Mesenteric fat pad (tissue), 1 donor: Measurements from ENCODE around the gene MACF1. TPM values are rescaled to one million over a fixed set of nuclear protein-coding genes. Genes with fewer than 3 reads are reported as not detected.

Experiments used
- DNase-seq: peaks from one replicate; pipeline ENCODE4 v3.0.0-alpha.2; 2020; ENCODE audit warnings: low spot score
- total RNA-seq: library from RNA; stranded (reverse); fragmentation: NEBNext Ultra II Directional; extraction: Animal tissue kit (Norgen Biotek cat#: 25700); gene quantifications from one replicate; pipeline ENCODE4 v1.2.1, GENCODE V29; 2021
- donor health status: DM: yes; HTN: yes; CAD: no.

MACF1 gene
- total RNA-seq, 1 donor from 2014 or later: 386 TPM

GRCh38 chr1:39295901-39296300, 91.4 kb downstream of the MACF1 start:
- DNase-seq: no peak

- DNase-seq: no peak
Measured at GRCh38 chr1:39297551-39297950, 93.1 kb downstream of the MACF1 start.

DNA sequence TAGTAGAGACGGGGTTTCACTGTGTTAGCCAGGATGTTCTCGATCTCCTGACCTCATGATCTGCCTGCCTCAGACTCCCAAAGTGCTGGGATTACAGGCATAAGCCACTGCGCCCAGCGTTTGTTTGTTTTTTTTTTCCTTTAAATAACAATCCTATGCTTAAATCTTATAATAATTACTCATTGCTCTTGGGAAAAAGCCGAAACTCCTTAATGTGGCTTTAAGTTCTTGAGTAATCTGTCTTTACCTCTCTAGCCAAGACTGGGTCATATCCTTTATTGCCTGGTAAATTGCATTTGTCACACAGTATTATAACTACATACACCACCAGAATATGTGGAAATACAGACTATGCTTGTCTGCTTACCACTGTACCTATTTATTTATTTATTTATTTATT, 97.1 kb downstream of the MACF1 start:
- DNase-seq: no peak

DNA sequence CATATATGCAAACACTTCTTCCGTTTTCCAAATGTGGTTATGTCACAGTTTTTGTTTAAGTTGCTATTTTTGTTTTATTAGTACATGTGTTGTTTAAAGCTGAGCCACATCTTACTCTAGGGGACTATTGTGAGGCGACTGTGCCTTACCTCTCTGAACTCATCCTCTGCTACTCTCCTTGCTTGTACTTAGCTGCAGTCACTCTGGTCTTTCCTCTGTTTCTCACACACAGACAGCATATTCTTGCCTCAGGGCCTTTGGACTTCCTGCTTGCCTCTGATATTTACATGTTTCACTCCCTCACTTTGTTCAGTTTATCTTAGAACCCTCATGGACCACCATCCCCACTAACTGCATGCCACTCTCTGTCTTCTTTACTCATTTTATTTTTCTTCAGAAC, 101.1 kb downstream of the MACF1 start:
- DNase-seq: no peak

DNA sequence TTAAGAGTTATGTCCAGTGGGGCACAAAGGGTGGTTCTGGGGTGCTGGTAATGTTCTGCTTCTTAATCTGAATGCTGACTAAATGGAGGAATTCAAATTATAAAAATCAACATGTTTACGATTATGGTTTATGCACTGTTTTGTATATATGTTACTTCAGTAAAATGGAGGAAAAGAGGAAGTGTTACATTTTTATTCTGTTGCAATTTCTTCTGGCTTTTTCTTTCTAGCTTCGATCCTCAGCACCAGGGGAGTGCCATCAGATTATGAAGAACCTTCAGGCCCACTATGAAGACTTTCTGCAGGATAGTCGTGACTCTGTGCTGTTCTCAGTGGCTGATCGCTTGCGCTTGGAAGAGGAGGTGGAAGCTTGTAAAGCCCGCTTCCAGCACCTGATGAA, 105.5 kb downstream of the MACF1 start:
- DNase-seq: no peak

DNA sequence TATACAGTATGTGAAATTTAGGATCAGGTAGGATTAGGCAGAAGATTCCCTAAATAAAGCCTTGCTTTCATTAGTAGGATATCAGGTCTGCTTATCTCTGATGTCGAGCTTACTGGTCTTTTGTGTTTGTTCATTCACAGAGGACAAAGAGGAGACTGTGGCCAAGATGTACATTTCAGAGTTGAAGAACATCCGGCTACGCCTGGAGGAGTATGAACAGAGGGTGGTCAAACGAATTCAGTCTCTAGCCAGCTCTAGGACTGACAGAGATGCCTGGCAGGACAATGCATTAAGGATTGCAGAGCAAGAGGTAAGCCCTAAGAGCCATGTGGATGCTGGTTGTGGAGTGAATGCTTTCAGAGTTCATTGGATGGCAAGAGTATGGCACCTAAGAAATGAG, 106.2 kb downstream of the MACF1 start:
- no peak for DNase-seq

- no peak for DNase-seq
Measured at GRCh38 chr1:39317111-39317510, 112.6 kb downstream of the MACF1 start.

DNA sequence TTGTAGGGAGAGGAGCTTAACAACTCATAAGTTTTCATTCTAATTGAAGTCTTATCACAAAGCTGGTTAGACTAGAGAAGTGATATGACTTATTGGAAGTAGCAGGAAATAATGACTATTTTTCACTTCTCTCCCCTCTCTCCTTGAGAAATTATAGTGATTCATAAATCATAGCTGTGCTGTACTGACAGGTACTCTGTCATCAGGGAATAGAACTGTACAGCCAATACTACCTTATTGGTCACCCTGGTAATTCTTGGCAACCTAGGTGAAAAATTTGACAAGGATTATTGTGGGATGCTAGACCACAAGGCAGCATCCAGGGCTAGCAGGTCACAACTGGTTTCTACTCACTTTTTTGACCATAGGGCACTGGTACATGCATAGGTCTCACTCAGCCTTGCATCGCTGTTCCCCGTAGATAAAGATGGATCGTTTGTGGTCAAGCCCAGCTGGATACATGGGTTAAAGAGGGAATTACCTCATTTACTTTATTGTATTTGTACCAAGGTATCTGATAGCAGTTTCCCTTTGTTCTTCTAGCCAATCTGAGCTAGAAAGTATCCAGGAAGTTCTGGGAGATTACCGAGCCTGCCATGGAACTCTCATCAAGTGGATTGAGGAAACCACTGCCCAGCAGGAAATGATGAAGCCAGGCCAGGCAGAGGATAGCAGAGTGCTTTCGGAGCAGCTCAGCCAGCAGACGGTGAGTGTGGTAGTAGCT, 113.6 kb downstream of the MACF1 start:
- DNase-seq: no peak

DNA sequence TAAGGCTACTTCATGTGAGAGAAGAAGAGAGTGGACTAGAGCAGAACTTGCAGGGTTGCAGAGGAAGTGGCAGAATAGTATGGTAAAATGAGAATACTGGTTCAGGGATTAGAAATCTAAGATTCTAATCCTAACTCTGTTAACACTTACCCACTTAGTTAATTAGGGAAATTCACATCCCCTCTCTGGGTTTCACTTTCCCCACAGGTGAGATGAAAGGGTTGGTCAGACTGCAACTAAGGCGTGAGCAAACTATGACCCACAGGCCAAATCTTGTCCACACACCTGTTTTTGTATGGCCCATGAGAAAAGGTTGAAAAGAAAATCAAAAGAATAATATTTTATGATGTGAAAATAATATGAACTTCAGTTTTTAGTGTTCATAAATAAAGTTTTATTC, 117.5 kb downstream of the MACF1 start:
- DNase-seq: no peak

DNA sequence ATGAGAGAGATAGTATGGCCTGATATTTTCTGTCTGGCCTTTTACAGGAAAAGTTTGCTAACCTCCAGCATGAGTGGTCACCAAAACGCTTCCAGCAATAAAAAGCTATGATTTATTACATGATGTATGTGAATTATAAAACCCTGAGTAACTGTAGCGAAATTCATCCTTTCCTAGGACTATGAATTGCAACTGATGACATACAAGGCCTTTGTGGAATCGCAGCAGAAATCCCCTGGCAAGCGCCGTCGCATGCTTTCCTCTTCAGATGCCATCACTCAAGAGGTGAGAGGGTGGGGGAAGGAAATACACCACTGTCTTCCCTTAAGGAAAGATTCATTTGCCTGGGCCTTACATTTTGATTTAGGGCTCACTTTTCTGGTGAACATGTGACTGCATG, 117.9 kb downstream of the MACF1 start:
- DNase-seq: no peak

GRCh38 chr1:39324888-39325287, 120.4 kb downstream of the MACF1 start:
- DNase-seq: no peak

- no peak for DNase-seq
Measured at GRCh38 chr1:39326836-39327235, 122.3 kb downstream of the MACF1 start.

GRCh38 chr1:39328095-39328494, 123.6 kb downstream of the MACF1 start:
- DNase-seq: no peak

- DNase-seq: no peak
Measured at GRCh38 chr1:39328586-39329121, 124.2 kb downstream of the MACF1 start.

DNA sequence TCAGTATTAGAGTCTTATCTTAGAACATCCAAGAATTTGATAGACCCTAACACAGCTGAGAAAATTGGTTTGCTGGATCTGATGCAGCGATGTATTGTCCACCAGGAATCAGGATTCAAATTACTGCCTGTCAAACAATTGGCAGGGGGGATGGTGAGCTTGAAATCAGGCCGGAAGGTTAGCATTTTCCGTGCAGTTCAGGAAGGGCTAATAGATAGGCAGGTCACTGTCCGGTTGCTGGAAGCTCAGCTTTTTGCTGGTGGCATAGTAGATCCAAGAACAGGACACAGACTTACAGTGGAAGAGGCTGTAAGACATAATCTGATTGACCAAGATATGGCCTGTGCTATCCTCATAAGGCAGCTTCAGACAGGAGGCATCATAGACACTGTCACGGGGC, 127.2 kb downstream of the MACF1 start:
- DNase-seq: no peak

DNA sequence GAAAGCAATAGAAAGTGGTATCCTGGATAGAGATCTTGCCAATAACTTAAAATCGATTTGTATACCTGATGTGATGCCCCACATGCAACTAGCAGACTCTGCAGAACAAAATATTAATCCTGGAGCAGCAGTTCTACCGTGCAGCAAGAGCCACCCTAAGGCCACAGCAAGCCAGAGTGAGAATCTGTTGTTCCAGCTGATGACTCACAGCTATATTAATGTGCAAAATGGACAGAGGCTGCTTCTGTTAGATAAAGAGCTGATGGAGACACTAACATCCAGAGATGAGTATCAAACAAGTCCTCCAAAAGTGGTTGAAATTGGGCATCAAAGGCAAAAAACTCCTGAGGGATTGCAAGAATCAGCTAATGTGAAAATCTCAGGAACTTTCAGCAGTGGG, 127.8 kb downstream of the MACF1 start:
- DNase-seq: no peak

GRCh38 chr1:39332828-39333227, 128.3 kb downstream of the MACF1 start:
- no peak for DNase-seq

DNA sequence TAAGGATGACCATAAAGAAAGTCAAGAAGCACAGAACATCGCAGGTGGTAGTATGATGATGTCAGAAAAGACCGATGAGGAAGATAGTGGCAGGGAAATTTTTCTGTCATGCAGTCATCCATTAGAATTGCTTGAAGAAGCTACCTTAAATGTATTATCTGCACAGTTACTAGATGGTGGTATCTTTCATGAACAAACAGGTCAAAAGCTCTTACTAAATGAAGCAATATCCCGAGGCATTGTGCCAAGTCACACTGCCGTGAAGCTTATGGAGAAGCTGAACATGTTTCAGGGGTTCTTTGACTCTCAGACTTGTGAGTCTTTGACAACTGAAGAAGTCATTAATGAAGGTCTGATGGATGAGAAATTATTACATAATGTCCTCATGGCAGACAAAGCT, 128.8 kb downstream of the MACF1 start:
- DNase-seq: no peak

GRCh38 chr1:39335216-39335615, 130.7 kb downstream of the MACF1 start:
- DNase-seq: no peak

GRCh38 chr1:39337067-39337466, 132.6 kb downstream of the MACF1 start:
- DNase-seq: no peak

DNA sequence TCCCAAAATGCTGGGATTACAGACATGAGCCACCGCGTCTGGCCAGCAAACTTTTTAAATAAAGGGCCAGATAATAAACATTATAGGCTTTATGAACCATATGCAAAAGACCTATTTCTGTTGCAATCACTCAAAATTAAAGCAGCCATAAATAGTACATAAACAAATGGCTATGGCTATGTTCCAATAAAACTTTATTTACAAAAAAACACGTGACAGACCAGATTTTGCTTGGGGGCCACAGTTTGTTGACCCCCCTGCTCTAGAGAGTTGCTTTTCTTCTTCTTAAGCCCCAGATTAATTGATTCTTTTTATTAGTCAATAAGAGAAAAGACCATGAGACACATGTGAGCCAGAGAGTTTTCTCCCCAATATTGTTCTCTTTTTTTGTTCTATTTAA, 138.3 kb downstream of the MACF1 start:
- DNase-seq: no peak

GRCh38 chr1:39344394-39345154, 140.1 kb downstream of the MACF1 start:
- DNase-seq: no peak

- no peak for DNase-seq
Measured at GRCh38 chr1:39346872-39347271, 142.4 kb downstream of the MACF1 start.
